HUDEP-2 (cell line): ENCODE data around the gene RAI14.
"Not testable (repeated sequence)": the region's sequence is repeated elsewhere in the genome, so short reads cannot be mapped to it uniquely, and the experiment has no call there.

ENCODE experiments used
- DNase-seq, 76 experiments: peaks; one replicate each; lab custom pipeline; 2025; ENCODE audit not compliant: unreplicated experiment in 76 of 76; lab: John Stamatoyannopoulos, UW

The RAI14 gene

GRCh38 chr5:34758514-34758913 is 102.4 kb downstream of the RAI14 start:
- DNase-seq, result no peak

- not testable (repeated sequence) for DNase-seq
These were observed 103.1 kb downstream of the RAI14 start for GRCh38 chr5:34759213-34759612.

GRCh38 chr5:34765662-34766061 is 109.5 kb downstream of the RAI14 start:
- DNase-seq, result no peak

- no peak for DNase-seq
These were observed 111.1 kb downstream of the RAI14 start for GRCh38 chr5:34767180-34767579.

GRCh38 chr5:34770486-34770885 is 114.4 kb downstream of the RAI14 start:
- DNase-seq, result no peak

GRCh38 chr5:34771076-34771475 is 114.9 kb downstream of the RAI14 start:
- DNase-seq, result no peak

GRCh38 chr5:34772267-34773098 is 116.4 kb downstream of the RAI14 start:
- no peak for DNase-seq

GRCh38 chr5:34774139-34774538 is 118.0 kb downstream of the RAI14 start:
- no peak for DNase-seq

- not testable (repeated sequence) for DNase-seq
These were observed 118.5 kb downstream of the RAI14 start for GRCh38 chr5:34774678-34775077.

- DNase-seq, result no peak
These were observed 119.8 kb downstream of the RAI14 start for GRCh38 chr5:34775886-34776285.

- no peak for DNase-seq
These were observed 122.1 kb downstream of the RAI14 start for GRCh38 chr5:34778091-34778850.

- not testable (repeated sequence) for DNase-seq
These were observed 127.8 kb downstream of the RAI14 start for GRCh38 chr5:34783892-34784291.

- no peak for DNase-seq
These were observed 130.9 kb downstream of the RAI14 start for GRCh38 chr5:34787035-34787434.

GRCh38 chr5:34789021-34789531 is 132.9 kb downstream of the RAI14 start:
- DNase-seq, result peak in 2 of 76 experiments; percentile 0 to 1

- no peak for DNase-seq
These were observed 133.5 kb downstream of the RAI14 start for GRCh38 chr5:34789639-34790038.

- no peak for DNase-seq
These were observed 133.9 kb downstream of the RAI14 start for GRCh38 chr5:34790069-34790468.

- DNase-seq, result no peak
These were observed 135.7 kb downstream of the RAI14 start for GRCh38 chr5:34791761-34792244.

- no peak for DNase-seq
These were observed 146.9 kb downstream of the RAI14 start for GRCh38 chr5:34802834-34803563.

- no peak for DNase-seq
These were observed 148.0 kb downstream of the RAI14 start for GRCh38 chr5:34803974-34804732.

- no peak for DNase-seq
These were observed 148.8 kb downstream of the RAI14 start for GRCh38 chr5:34804913-34805312.
